CD4-positive, alpha-beta T cell treated with Interleukin-10 for 1 hour (primary cell): ENCODE results near the gene RPL3.
"Not testable (repeated sequence)": the region's sequence is repeated elsewhere in the genome, so short reads cannot be mapped to it uniquely, and the experiment has no call there.

Source experiments
- DNase-seq: peaks from one replicate; pipeline ENCODE4 v3.0.0-alpha.2; 2020

Gene RPL3

DNA sequence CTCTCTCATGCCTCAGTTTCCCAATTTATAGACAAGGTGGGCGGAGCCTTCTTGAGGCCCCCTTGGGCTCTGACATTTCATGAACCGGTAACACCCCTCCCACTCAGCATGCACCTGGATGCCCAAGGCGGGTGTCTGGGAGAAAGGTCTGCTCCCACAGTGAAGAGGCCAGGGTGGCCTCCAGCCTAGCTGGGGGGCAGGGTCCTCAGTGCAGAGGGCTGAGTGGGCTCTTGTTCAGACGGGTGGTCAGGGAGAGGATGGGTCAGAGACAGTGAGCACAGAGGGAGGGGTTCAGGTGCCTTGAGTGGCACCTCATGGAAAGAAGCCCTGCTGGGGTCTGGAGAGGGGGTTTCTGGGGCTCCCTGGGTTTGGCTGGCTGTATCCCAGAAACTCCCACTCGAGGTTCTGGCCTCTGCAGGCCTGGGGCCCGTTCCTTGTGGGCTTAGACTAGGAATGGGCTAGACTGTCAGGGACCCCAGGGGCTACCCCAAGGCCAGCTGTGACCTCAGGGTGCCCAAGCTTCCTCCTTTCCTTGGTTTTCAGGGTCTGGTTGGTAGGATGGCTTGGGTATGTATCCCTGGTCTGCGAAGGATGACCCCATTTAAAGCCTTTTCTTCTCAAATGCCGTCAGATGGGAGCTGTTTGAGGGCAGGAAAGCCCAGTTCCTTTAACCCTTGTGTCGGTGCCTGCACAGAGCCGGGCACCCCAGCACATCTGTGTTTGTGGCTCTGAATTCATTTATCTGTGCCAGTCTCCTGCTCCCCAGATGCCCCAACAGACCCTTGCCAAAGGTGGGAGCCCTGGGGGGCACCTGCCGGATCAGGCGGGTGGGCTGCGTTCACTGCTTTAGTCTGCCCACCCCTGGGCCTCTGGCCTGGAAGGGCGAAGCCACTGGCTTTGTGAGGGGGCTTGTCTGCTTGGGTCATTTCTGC, 31.6 kb upstream of the RPL3 start:
- no peak for DNase-seq

DNA sequence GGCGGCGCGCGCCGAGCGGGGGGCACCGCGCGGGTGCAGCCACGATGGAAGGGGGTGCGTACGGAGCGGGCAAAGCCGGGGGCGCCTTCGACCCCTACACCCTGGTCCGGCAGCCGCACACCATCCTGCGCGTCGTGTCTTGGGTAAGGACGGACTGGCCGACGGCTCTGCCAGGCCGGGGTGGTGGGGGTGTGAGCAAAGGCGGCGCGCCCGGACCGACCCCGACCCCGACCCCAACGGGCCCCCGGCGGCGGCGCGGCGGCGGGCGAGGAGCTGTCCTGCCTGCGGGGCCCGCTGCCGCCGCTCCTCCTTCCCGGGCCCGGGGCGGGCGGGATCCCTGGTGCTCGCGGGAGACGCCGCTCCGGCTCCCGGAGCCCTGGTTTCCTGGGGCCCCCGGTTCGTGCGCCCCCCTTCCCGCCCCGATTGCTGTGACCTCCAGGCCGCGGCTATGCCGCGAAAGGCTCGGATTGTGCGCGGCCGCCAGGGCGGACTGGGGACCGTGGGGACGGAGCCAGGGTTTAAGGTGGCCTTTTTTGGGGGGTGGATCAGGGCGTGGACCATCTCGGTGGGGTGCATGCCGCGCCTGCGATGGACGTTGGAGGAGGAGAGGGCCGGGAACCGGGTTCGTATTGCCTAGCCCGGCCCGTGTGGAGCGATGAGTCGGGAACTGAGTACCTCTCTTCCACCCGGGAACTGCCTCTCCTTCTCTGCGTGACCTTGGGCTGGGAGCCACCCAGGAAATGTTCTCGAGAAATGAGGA, 30.7 kb upstream of the RPL3 start, which contains the start of gene SYNGR1:
Gene SYNGR1 (plus strand): TSS at position 25 of the 760 bp plus-strand sequence. CDS start 20 bp downstream, at position 45.
- no peak for DNase-seq

DNA sequence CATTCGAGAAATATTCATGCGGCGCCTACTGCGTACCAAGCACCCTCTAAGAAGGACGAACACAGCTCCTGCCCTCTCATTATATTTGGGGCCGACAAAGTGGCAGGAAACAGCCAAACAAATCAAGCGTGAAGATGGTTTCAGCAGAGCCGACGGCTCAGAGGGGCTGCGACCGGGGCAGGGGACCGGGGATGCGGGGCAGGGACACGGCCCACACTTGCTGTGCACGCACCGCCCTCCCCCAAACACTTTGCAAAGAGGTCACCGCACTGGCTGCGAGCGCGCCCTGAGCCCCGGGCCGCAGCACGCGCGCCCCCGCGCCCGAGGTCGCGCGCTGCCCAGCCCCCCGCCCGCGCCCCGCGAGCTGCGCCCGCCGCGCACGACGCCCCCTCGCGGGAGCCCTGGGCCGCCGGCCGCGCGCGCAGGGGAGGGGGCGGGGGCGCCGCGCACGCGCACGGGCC, 30.1 kb upstream of the RPL3 start:
- DNase-seq, result peak; percentile 18

DNA sequence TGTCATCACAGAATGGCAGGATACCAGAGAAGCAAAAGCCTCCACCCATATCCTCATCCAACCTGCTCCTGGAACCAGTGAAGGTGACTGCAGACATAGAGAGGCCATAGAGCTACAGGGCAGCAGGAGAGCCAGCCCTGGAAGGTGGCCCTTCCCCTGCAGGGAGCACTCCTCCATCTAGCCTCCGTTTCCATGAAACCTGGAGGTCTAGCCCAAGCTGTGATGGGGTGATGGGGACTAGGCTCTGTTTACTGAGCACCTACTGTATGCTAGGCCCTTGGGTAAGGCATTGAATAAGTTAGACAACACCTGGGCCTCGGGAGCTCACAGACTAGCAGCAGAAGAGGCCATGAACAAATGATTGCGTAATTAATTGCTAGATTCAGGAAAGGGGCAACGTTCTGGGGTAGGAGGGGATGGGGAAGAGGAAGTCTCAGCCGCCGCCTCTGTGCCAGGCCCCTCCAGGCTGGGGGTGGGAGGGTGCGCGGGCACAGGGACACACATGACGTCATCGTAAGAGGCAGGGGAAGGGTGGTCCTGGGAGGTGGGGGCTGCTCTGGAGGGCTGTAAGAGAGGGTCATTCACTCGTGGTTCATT, 29.6 kb upstream of the RPL3 start:
- peak; percentile 18 for DNase-seq

DNA sequence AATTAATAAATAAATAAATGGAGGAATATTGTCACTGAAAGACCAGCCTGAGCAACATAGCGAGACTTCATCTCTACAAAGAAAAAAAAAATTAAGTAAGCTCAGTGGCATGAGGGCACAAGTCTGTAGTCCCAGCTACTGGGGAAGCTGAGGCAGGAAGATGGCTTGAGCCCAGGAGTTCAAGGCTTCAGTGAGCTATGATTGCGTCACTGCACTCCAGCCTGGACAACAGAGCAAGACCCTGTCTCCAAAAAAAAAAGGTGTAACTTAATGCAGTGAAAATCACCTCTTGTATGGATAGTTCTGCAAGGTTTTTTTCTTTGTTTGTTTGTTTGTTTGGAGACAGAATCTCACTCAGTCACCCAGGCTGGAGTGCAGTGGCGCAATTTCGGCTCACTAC, 25.8 kb upstream of the RPL3 start:
- no peak for DNase-seq

DNA sequence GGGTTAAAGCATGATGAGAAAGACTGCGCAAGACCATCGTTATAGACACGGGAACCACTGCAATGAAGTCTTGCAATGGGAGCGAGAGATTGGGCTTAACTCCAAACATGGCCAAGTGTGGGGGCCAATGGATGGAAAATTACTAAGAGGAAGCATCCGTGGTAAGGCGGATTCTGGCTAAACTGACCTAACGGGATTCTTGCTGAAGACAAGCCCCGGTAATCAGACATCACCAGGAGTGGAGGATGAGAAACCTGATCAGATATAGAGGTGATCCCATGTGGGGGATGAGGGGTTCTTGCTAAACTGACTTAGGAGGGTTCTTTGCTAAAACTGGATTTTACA, 24.6 kb upstream of the RPL3 start:
- DNase-seq, result no peak

DNA sequence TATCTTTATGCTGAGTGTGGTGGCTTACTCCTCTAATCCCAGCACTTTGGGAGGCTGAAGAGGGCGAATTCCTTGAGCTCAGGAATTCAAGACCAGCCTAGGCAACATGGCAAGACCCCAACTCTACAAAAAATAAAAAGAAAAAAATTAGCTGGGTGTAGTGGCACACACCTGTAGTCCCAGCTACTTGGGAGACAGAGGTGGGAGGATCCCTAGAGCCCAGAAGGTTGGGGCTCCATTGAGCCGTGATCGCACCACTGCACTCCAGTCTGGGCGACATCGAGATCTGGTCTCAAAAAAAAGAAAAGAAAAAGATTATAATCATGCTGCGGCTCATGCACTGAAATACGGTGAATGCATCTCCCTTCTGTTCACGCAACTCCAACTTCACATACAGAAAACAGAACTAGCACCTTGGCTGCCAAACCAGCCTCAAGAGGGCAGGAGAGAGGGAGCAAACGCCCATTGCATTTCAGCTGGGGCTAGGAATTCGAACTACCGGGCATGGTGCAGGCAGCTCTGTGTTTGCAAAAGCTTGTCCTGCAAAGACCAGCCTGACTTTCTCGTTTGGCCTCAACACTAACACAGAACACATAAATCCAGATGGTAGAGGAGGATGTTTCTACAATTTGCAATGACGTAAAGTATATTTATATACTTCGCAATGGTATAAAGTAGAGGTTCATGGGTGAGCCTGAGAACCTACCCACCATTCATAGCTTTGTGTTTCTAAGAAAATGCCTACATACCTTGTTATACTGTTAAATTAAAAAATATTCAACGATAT, 24.0 kb upstream of the RPL3 start:
- DNase-seq, result peak; percentile 62

DNA sequence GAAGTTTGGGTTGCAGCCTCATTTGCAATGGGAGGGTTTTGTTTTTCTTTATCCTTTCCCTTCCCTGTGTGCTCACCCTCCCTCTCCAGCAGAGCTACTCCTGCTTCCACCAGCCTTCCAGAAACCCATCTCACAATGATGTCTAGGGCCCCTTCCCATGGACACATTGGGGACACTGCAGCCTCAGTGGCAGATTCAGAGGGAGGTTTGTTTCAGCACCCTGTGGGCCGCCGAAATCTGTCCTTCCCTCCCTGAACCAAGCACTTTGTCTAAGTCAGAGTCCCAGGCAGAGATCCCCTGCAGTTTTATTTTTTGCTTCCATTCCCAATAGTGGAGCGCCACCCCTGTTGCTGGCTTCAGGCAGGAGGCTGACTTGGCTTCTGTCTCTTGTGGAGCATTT, 21.8 kb upstream of the RPL3 start:
- DNase-seq, result no peak

DNA sequence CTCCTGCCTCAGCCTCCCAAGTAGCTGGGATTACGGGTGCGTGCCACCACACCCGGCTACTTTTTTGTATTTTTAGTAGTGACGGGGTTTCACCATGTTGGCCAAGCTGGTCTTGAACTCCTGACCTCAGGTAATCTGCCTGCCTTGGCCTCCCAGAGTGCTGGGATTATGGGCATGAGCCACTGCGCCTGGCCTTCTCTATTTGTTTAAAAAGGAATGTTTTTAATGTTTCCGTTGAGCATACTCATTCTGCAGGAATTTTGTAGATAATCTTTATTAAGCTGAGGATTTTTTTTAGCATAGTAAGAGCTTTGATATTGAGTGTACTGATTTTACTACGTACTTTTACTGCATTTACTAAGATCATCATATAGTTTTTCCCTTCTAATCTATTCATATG, 20.4 kb upstream of the RPL3 start:
- not testable (repeated sequence) for DNase-seq

DNA sequence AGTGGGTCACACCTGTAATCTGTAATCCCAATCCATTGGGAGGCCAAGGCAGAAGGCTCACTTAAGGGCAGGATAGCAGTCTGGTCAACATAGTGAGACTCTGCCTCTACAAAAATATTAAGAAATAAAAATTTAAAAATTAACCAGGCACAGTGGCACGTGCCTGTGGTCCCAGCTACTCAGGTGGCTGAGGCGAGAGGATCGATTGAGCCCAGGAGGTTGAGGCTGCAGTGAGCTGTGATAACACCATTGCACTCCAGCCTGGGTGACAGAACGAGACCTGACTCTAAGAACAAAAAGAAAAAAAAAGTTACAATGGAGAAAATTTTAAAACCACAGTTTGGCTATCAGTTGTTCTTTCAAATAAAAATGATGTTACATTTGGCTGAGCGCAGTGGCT, 17.0 kb upstream of the RPL3 start:
- no peak for DNase-seq

DNA sequence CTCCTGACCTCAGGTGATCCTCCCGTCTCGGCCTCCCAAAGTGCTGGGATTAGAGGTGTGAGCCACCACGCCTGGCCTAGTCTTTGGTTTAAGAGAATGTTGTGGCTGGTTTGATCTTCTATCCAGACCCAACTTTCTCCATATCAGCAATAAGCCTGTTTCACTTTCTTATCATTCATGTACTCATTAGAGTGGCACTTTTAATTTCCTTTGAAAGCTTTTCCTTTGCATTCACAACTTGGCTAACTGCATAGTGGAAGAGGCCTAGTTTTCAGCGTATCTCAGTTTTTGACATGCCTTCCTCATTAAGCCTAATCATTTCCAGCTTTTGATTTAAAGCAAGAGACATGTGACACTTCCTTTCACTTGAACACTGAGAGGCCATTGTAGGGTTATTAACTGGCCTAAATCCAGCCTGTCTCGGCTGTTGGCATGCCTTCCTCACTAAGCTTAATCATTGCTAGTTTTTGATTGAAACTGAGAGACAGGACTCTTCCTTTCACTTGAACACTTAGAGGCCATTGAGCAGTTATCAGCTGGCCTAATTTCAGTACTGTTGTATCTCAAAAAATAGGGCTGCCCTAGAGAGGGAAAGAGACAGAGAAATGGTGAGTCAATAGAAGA, 13.1 kb upstream of the RPL3 start:
- no peak for DNase-seq

DNA sequence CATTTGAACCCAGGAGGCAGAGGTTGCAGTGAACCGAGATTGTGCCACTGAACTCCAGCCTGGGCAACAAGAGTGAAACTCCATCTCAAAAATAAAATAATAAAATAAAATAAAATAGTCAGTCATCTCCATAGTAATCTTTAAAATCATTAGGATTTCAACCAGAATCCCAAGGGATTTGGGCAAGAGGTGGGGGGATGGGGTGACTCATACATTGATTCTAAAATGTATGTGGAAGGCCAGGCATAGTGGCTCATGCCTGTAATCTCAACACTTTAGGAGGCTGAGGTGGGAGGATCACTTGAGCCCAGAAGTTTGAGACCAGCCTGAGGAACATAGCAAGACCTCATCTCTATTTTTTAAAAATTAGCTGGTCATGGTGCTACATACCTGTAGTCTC, 11.1 kb upstream of the RPL3 start:
- not testable (repeated sequence) for DNase-seq

DNA sequence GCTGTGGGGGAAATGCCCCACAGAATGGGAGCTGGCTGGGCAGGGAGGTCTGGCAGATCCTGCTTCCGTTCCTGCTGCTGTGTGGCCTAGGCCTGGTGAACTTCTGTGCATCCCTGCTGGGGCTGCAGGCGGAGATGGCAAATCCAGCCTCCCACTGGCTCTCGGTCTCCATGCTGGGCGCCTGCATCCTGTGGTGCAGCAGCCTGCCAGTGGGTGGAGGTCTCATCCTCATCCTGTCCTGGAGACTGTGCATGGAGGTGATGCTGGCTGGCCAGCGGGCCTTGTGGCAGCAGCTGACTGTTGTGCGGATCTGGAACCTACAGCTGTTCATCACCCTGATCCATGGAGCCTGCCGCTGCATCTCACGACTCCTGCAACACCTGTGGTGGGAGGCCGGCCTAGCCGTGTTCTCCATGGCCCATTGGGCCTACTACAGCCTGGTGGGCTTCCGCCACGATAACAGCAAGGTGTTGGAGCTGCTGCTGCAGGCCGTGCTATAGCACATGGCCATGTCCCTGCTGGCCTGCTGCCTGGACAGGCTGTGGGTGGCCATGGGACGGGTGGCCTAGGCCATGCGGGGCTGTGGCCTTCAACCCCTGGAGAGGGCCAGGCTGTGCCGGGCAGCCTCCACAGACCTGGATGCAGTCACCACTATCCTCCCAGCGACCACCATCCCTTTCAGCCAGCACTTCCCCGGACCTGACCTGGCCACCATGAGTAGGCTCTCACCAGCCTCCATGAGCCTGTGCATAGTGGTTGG, 8.8 kb upstream of the RPL3 start:
- no peak for DNase-seq

DNA sequence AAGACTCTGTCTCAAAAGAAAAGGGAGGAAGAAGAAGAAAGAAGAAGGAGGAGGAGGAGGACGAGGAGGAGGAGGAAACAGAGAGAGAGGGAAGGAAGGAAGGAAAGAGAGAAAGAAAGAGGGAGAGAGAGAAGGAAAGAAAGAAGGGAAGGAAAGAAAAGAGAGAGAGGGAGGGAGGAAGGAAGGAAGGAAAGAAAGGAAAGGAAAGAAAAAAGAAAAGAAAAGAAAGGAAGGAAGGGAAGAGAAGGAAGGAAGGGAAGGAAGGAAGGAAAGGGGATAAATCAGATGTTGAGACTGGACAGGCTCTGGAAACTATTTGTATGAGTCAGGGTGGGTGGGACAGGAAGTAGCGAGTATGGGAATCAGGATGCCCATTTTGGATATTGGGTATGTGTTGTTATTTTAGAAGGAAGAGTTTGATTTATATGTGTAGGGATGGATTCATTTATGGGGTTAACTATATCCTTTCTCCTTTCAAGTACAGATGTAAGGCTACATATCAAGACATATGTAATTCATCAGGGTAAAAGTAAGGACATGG, 6.0 kb upstream of the RPL3 start:
- DNase-seq, result no peak

DNA sequence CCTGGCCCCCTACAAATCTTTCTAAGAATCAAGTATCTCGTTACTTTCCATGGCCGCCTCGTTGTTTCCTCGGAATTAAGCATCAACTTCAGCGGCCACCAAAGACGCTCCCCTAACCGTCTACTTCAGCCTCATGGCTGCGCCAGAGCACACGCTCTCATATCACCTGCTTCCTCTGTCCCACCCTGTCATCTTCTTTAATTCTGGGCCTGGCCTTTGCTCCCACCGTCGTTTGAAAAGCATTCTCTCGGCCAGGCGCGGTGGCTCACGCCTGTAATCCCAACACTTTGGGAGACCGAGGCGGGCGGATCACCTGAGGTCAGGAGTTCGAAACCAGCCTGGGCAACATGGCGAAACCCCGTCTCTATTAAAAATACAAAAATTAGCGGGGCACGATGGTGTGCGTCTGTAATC, 1.2 kb upstream of the RPL3 start:
- DNase-seq, result not testable (repeated sequence)

DNA sequence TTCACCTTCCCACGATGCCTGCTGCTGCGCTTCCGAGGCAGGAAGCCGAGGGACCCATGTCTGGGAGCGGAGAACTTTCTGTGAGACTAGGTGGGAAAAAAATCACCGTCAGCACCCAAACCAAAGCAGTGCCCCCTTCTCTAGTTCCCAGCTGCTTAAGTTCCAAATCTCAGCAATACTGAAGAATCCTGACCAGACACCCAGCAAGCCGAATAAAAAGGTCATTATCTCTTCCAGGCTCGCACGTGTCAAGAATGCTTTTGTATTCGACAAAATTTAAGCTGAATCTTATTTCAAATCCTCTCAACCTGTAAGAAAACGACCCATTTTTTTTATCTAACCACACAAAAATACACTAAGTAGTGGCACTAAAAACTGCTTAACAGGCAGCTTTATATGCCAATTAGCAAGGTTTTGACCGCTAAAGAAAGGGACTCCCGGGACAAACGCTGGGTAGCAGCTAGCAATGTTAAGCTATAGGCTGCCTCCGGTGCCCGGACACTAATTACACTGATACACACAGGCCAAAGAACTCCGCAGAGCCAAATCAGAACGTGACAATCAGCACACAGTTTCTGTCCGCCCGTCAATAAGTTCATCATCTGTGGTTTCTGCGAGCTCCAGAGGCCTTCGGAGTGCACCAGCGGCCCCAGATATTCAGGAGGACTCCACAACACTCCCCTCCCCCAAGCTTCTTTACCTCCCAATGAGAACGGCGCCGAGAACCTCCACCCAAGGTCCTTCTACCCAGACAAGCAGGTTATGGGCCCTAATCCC, 728 bp downstream of the RPL3 start:
- peak; percentile 61 for DNase-seq

DNA sequence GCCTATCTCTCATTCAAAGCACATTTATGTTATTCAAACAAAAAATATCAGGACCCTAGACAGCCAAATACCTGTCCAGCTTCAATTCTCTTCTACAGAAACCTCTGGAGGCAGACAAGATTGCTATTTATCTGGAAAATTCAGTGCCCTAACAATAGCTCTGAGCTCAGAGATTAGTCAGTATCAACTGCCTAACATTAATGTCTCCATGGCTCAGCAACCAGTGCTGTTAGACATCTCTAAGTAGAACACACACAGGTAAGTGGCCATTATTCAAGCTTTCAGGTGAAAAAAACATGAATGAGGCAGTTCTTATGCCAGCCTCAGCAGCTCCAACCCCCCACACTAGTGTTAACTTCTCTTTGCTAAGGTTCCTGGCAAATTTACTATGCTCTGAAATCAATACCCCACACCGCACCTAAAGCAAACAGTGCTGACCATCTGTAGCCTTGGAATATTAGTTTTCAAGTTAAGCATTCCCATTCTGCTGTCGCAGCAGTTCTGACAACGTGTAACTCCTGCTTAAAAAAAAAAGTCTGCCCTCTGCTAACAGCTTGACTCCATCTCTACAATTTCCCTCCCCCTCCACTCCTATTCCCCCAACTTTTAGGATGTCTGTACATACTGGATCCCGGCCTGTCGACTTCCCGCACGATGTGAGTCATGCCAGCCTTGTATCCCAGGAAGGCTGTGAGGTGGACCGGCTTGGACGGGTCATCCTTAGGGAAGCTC, 1.5 kb downstream of the RPL3 start:
- DNase-seq, result no peak

DNA sequence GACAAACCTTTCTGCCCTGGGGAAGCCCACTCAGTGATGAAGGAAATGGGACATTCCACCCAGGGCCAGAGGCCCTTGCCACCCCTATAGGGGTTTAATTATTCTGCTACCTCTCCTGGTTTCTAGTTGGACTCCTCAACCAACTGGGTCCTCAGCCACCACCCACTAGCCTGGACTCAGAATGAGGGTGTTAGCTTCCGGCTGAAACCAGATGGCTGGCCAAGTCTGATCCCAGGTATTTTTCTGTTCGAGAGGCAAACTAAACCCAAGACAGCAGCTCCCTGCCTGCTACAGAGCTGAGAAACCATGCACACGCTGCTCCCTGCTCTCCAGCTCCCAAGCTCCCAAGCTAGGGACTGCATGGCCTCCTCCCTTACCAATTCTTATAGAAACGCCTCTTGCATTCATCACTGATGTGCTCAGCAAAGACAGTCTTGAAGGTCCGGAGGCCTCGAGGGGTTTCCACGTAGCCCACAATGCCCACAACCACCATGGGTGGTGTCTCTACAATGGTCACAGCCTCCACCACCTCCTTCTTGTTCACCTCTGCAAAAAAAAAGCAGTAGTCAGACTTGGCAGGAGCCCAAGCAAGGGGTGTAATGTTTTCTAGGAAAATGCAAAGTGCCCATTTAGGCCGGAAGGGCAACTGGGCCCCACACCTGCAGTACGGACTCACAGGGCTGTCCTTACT, 2.2 kb downstream of the RPL3 start:
- peak; percentile 59 for DNase-seq
